T-cell (primary cell): ENCODE measurements around the gene COL18A1. TPM values are rescaled to one million over a fixed set of nuclear protein-coding genes. Genes with fewer than 3 reads are reported as not detected.

Experiments used
- ATAC-seq, 4 experiments: fragments of 200-7000 bp in 3 of 4; fragments of 150-1000 bp in 1 of 4; cut with Tn5 transposase; replicated peaks in 1 of 4; 1 replicate in 3 of 4; 2 replicates in 1 of 4; pipeline ENCODE4 v1.10.0; 2021; ENCODE audit warnings: moderate library complexity in 3 of 4, mild to moderate bottlenecking in 2 of 4, moderate number of reproducible peaks in 1 of 4
- CTCF ChIA-PET, 2 donors: fragments of 300-600 bp; sonication (Branson Sonifier 250); formaldehyde crosslinking; loops; one replicate each; lab custom pipeline; 2022; ENCODE audit warnings: antibody characterized with exemption in 2 of 2; lab: Charles Lee
- POLR2A ChIA-PET, 2 donors: fragments of 300-600 bp; sonication (Branson Sonifier 250); formaldehyde crosslinking; loops; one replicate each; lab custom pipeline; 2022; ENCODE audit warnings: antibody characterized with exemption in 2 of 2; lab: Charles Lee
- DNase-seq, 35 experiments: peaks; one replicate each; pipeline versions ENCODE4 v3.0.0 to v3.0.0-alpha.2; 2013 to 2023
- H3K27ac ChIP-seq: one replicate; pipeline ENCODE4 v1.5.1; 2013; ENCODE audit warnings: low read length
- H3K27me3 ChIP-seq, 2 experiments: replicated peaks in 1 of 2; 1 replicate in 1 of 2; 2 replicates in 1 of 2; pipeline versions ENCODE4 v1.6.1 to v1.7.0; 2013; ENCODE audit warnings: low read length in 1 of 2, mixed read lengths in 1 of 2; ENCODE audit not compliant: control insufficient read depth in 2 of 2, insufficient read depth in 2 of 2; ENCODE audit errors: extremely low read depth in 1 of 2
- H3K36me3 ChIP-seq, 2 donors: 1 replicate in 1 of 2; 2 replicates in 1 of 2; pipeline versions ENCODE4 v1.6.1 to v1.7.0; 2013; ENCODE audit warnings: low read length in 1 of 2; ENCODE audit not compliant: control insufficient read depth in 2 of 2, insufficient read depth in 1 of 2; ENCODE audit errors: extremely low read depth in 1 of 2
- H3K4me1 ChIP-seq, 2 experiments: 1 replicate in 1 of 2; 2 replicates in 1 of 2; pipeline versions ENCODE4 v1.6.1 to v1.7.0; 2013; ENCODE audit warnings: low read length in 2 of 2, mixed read lengths in 1 of 2; ENCODE audit not compliant: insufficient read depth in 2 of 2, control insufficient read depth in 1 of 2; ENCODE audit errors: extremely low read depth in 1 of 2
- H3K4me3 ChIP-seq, 2 donors: 1 replicate in 1 of 2; 2 replicates in 1 of 2; pipeline versions ENCODE4 v1.5.1 to v1.7.0; 2013; ENCODE audit warnings: mild to moderate bottlenecking in 2 of 2, low read length in 1 of 2, moderate library complexity in 1 of 2; ENCODE audit not compliant: control insufficient read depth in 1 of 2; ENCODE audit errors: extremely low read depth in 1 of 2
- H3K9me3 ChIP-seq: 2 replicates; pipeline ENCODE4 v1.7.0; 2013
- H3K27ac Mint-ChIP-seq, 2 donors: one replicate each; pipeline ENCODE4 v1.8.0; 2020 to 2021; ENCODE audit warnings: mild to moderate bottlenecking in 2 of 2, mixed read lengths in 2 of 2
- H3K27me3 Mint-ChIP-seq, 2 donors: one replicate each; pipeline ENCODE4 v1.8.0; 2021 to 2022; ENCODE audit warnings: mixed read lengths in 2 of 2
- H3K36me3 Mint-ChIP-seq: one replicate; pipeline ENCODE4 v1.8.0; 2021; ENCODE audit warnings: mixed read lengths
- H3K4me1 Mint-ChIP-seq, 3 donors: one replicate each; pipeline ENCODE4 v1.8.0; 2020 to 2022; ENCODE audit warnings: mixed read lengths in 3 of 3, mild to moderate bottlenecking in 1 of 3
- H3K4me3 Mint-ChIP-seq, 3 donors: one replicate each; pipeline ENCODE4 v1.8.0; 2020 to 2022; ENCODE audit warnings: mild to moderate bottlenecking in 3 of 3, mixed read lengths in 3 of 3, moderate library complexity in 3 of 3
- H3K9me3 Mint-ChIP-seq, 3 donors: one replicate each; pipeline ENCODE4 v1.8.0; 2020 to 2022; ENCODE audit warnings: mixed read lengths in 3 of 3
- WGBS: methylation state at CpG from one replicate; pipeline ENCODE4 v1.1.5; 2013; ENCODE audit warnings: missing lambda C conversion rate; ENCODE audit not compliant: insufficient coverage; 5-methylcytosine and 5-hydroxymethylcytosine counted together
- total RNA-seq, 35 experiments: library from RNA in 6 of 35; stranded (reverse) in 6 of 35; fragments of 120-200 nt in 1 of 35; gene quantifications; one replicate each; pipeline versions ENCODE4 v1.2.1 to v1.2.4 and lab custom pipeline; 2013 to 2026

The COL18A1 gene
- total RNA-seq, 5 donors from 2014 or later (not counting 1 experiment from before 2014, with no cell fraction given): 7.2 to 53.8 (median 10.5) TPM

- Mint-ChIP-seq H3K27me3 (no peaks in the 10 kb centered on the region), H3K4me3 (no peak overlapping the region), H3K9me3 (peaks cover 0 to 1% (median 0%) of the 10 kb centered on the region in 3 donors), H3K27ac (no peak overlapping the region), H3K4me1 (peaks cover 0 to 6% (median 5%) of the 10 kb centered on the region in 3 donors), H3K36me3 (peaks cover 9% of the 10 kb centered on the region)
- POLR2A ChIA-PET: no interaction called here
- DNase-seq (no peak), ATAC-seq (no peak)
- Histone ChIP-seq H3K9me3 (no peaks in the 10 kb centered on the region), H3K27me3 (no peaks in the 10 kb centered on the region), H3K27ac (no peak overlapping the region), H3K4me1 (no peaks in the 10 kb centered on the region), H3K36me3 (peaks cover 5 to 10% of the 10 kb centered on the region in 2 donors), H3K4me3 (no peak overlapping the region)
- CTCF ChIA-PET: no interaction called here
- WGBS: 88% methylated on average over 21 of the region's 22 CpGs
These were observed 92.2 kb downstream of the COL18A1 start for GRCh38 chr21:45496968-45497845.

- Mint-ChIP-seq H3K27ac (no peak overlapping the region), H3K9me3 (peaks cover 0 to 7% (median 0%) of the 10 kb centered on the region in 3 donors), H3K4me3 (no peak overlapping the region), H3K36me3 (peaks cover 9% of the 10 kb centered on the region), H3K27me3 (no peaks in the 10 kb centered on the region), H3K4me1 (peaks cover 0 to 6% (median 5%) of the 10 kb centered on the region in 3 donors)
- H3K36me3 ChIP-seq: peaks cover 5 to 10% of the 10 kb centered on the region in 2 donors
- ChIA-PET CTCF (no interaction called here), POLR2A (no interaction called here)
- 97% methylated on average over 27 of the region's 39 CpGs for WGBS
- DNase-seq (peak in 1 of 35 experiments; percentile 0), ATAC-seq (no peak)
- no peaks in the 10 kb centered on the region for H3K4me1 ChIP-seq
- no peak overlapping the region for H3K27ac ChIP-seq
- H3K27me3 ChIP-seq: no peaks in the 10 kb centered on the region
- H3K4me3 ChIP-seq: no peak overlapping the region
- H3K9me3 ChIP-seq: no peaks in the 10 kb centered on the region
These were observed 93.1 kb downstream of the COL18A1 start for GRCh38 chr21:45497846-45498645.

GRCh38 chr21:45498646-45499000 lies 93.7 kb downstream of the COL18A1 start:
- Histone ChIP-seq H3K4me3 (no peak overlapping the region), H3K36me3 (peaks cover 5 to 10% of the 10 kb centered on the region in 2 donors), H3K9me3 (no peaks in the 10 kb centered on the region), H3K27me3 (no peaks in the 10 kb centered on the region), H3K27ac (no peak overlapping the region), H3K4me1 (no peaks in the 10 kb centered on the region)
- Mint-ChIP-seq H3K27me3 (no peaks in the 10 kb centered on the region), H3K4me3 (no peak overlapping the region), H3K9me3 (peaks cover 0 to 7% (median 0%) of the 10 kb centered on the region in 3 donors), H3K4me1 (peaks cover 0 to 6% (median 5%) of the 10 kb centered on the region in 3 donors), H3K36me3 (peaks cover 9% of the 10 kb centered on the region), H3K27ac (no peak overlapping the region)
- DNase-seq (peak in 1 of 35 experiments; percentile 2), ATAC-seq (no peak)
- 86% methylated on average over 9 of the region's 9 CpGs for WGBS
- ChIA-PET POLR2A (no interaction called here), CTCF (no interaction called here)

GRCh38 chr21:45499201-45499750 lies 94.3 kb downstream of the COL18A1 start:
- Histone ChIP-seq H3K27ac (no peak overlapping the region), H3K9me3 (no peaks in the 10 kb centered on the region), H3K27me3 (peaks cover 0 to 2% of the 10 kb centered on the region in 2 experiments), H3K4me1 (no peaks in the 10 kb centered on the region), H3K36me3 (peaks cover 5 to 10% of the 10 kb centered on the region in 2 donors), H3K4me3 (no peak overlapping the region)
- Mint-ChIP-seq H3K27ac (peak overlapping the region; percentile 19 to 55), H3K27me3 (no peaks in the 10 kb centered on the region), H3K9me3 (peaks cover 0 to 7% (median 0%) of the 10 kb centered on the region in 3 donors), H3K4me3 (no peak overlapping the region), H3K4me1 (peaks cover 0 to 6% (median 5%) of the 10 kb centered on the region in 3 donors), H3K36me3 (peaks cover 9% of the 10 kb centered on the region)
- DNase-seq (no peak), ATAC-seq (no peak)
- 91% methylated on average over 25 of the region's 25 CpGs for WGBS
- ChIA-PET CTCF (no interaction called here), POLR2A (no interaction called here)

GRCh38 chr21:45499970-45500577 lies 95.1 kb downstream of the COL18A1 start:
- peaks cover 5 to 10% of the 10 kb centered on the region in 2 donors for H3K36me3 ChIP-seq

More at GRCh38 chr21:45499970-45500577, 95.1 kb downstream of the COL18A1 start:
- Histone ChIP-seq H3K27me3 (peaks cover 0 to 2% of the 10 kb centered on the region in 2 experiments), H3K9me3 (no peaks in the 10 kb centered on the region), H3K4me3 (no peak overlapping the region), H3K27ac (no peak overlapping the region), H3K4me1 (no peaks in the 10 kb centered on the region)
- H3K4me3 Mint-ChIP-seq: no peak overlapping the region
- CTCF ChIA-PET: no interaction called here
- peaks cover 0 to 7% (median 0%) of the 10 kb centered on the region in 3 donors for H3K9me3 Mint-ChIP-seq
- H3K27me3 Mint-ChIP-seq: no peaks in the 10 kb centered on the region
- no peak for DNase-seq
- POLR2A ChIA-PET: no interaction called here
- peaks cover 0 to 6% (median 5%) of the 10 kb centered on the region in 3 donors for H3K4me1 Mint-ChIP-seq
- H3K36me3 Mint-ChIP-seq: peaks cover 9% of the 10 kb centered on the region
- H3K27ac Mint-ChIP-seq: no peak overlapping the region
- no peak for ATAC-seq
- 86% methylated on average over 5 of the region's 6 CpGs for WGBS
